Measurements from ENCODE around the gene MID1IP1.

Gene MID1IP1

DNA sequence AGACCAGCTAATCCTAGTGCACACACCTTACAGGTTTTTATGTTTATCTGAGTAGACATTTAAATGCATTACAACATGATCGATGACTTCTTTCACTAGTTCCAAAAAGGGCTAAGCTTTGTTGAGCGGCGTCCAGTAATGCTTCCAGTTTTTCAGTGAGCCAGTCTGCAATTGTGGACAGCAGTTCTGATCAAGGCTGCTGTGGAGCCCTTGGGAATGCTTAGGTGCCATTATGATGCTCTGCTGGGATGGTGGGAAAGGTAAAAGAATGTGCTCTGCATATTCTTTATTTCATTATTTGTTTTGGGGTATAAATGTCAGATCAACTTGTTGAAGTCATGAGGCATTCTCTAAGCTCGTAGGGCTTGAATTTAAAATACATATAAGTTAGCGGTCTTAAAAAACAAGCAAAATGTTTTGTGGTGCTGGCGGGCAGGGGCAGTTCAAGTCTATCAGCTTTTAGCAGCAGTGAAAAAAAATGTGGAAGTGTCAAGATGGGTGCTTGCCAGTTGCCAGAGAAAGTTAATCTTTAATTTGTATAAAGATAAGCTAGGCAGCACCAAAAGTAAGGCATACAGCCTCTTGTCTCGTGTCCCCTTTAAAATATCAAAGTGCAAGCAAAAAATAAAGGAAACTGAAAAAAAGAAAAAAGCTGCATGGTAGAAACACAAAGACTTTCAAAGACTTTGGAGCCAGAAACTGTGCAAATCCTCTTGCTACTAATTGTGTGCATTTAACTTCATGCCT lies 5.8 kb downstream of the MID1IP1 start:
- Histone ChIP-seq H3K4me2 (peak overlapping the region; percentile 60 to 89 (median 76)), H3K4me1 (peaks cover 29 to 45% (median 40%) of the 10 kb centered on the region in 10 experiments)

GRCh38 chrX:38807873-38808272 lies 6.6 kb downstream of the MID1IP1 start:
- H3K4me2 ChIP-seq = peak overlapping the region; percentile 60 to 89 (median 76); a peak in 21 of 22 replicates
- no peaks in the 10 kb centered on the region for H3K27me3 ChIP-seq
- TF ChIP-seq Cebpa-rat (IDR thresholded peaks at IDR 0.05) = no peak
- H3K9ac ChIP-seq = peak overlapping the region in 7 of 11 experiments; percentile 92 to 97 (median 95); a peak in 11 of 22 replicates
- H3K27ac ChIP-seq = peak overlapping the region in 9 of 11 experiments; percentile 47 to 97 (median 95); a peak in 17 of 22 replicates
- peak overlapping the region in 8 of 10 experiments; percentile 78 to 86 (median 84); a peak in 12 of 20 replicates for H3K4me3 ChIP-seq
- peaks cover 31 to 50% (median 44%) of the 10 kb centered on the region in 10 experiments for H3K4me1 ChIP-seq
- H3K36me3 ChIP-seq = peaks cover 9 to 21% (median 11%) of the 10 kb centered on the region in 11 experiments; a peak in 21 of 22 replicates
- H3K9me3 ChIP-seq (replicated peaks in 1 of 11) = peaks cover 13 to 26% (median 20%) of the 10 kb centered on the region in 11 experiments; a peak in 21 of 22 replicates
- H4K20me1 ChIP-seq = 0 out of 22 replicates have a peak, but pooled peaks cover 0 to 4% (median 0%) of the 10 kb centered on the region in 11 experiments

More for the DNA sequence above, 5.8 kb downstream of the MID1IP1 start:
- peak overlapping the region; percentile 87 to 97 (median 93); a peak in 21 of 22 replicates for H3K27ac ChIP-seq
- peak overlapping the region; percentile 77 to 86 (median 82) for H3K4me3 ChIP-seq
- no peaks in the 10 kb centered on the region for H3K27me3 ChIP-seq
- no peak for TF ChIP-seq Cebpa-rat (IDR thresholded peaks at IDR 0.05)
- peaks cover 9 to 21% (median 11%) of the 10 kb centered on the region in 11 experiments; a peak in 21 of 22 replicates for H3K36me3 ChIP-seq
- H3K9me3 ChIP-seq (replicated peaks in 1 of 11) = peaks cover 13 to 23% (median 20%) of the 10 kb centered on the region in 11 experiments; a peak in 21 of 22 replicates
- H4K20me1 ChIP-seq = 0 out of 22 replicates have a peak, but pooled peaks cover 0 to 4% (median 0%) of the 10 kb centered on the region in 11 experiments
- H3K9ac ChIP-seq = peak overlapping the region; percentile 87 to 97 (median 94)

- Histone ChIP-seq H3K9ac (no peak overlapping the region), H3K27me3 (no peaks in the 10 kb centered on the region), H3K4me1 (peaks cover 35 to 56% (median 49%) of the 10 kb centered on the region in 10 experiments), H3K9me3 (replicated peaks in 1 of 11) (peaks cover 0 to 11% (median 7%) of the 10 kb centered on the region in 11 experiments; a peak in 9 of 22 replicates), H3K4me2 (peak overlapping the region; percentile 34 to 66 (median 56)), H4K20me1 (no peaks in the 10 kb centered on the region), H3K36me3 (peaks cover 0 to 5% (median 0%) of the 10 kb centered on the region in 11 experiments; a peak in 6 of 22 replicates), H3K4me3 (no peak overlapping the region), H3K27ac (peak overlapping the region in 4 of 11 experiments; percentile 4 to 27 (median 12); a peak in 4 of 22 replicates)
- TF ChIP-seq Cebpa-rat (IDR thresholded peaks at IDR 0.05) = no peak
These were observed 10.4 kb downstream of the MID1IP1 start for GRCh38 chrX:38811515-38812243.

DNA sequence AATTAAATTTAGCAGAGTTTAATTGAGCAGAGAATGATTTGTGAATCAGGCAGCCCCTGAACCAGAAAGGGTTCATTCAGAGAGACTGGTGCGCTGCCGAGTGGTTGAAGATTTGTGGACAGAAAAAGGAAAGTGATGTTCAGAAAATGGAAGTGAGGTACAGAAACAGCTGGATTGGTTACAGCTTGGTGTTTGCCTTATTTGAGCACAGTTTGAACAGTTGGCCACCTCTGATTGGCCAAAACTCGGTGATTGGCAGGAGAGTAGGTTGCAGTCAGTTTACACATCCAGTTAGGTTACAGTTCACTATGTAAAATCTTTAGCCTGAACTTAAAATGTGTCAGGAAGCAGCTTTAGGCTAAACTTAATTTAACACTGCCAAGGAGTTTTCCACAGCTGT lies 14.9 kb downstream of the MID1IP1 start:
- no peak for TF ChIP-seq Cebpa-rat (IDR thresholded peaks at IDR 0.05)
- Histone ChIP-seq H3K4me3 (no peak overlapping the region), H3K9ac (no peak overlapping the region), H3K4me2 (peak overlapping the region in 10 of 11 experiments; percentile 52 to 75 (median 64); a peak in 9 of 22 replicates), H3K9me3 (replicated peaks in 1 of 11) (peaks cover 0 to 11% (median 7%) of the 10 kb centered on the region in 11 experiments; a peak in 9 of 22 replicates), H3K36me3 (no peaks in the 10 kb centered on the region), H4K20me1 (no peaks in the 10 kb centered on the region), H3K27ac (peak overlapping the region in 8 of 11 experiments; percentile 46 to 71 (median 61); a peak in 13 of 22 replicates), H3K4me1 (peaks cover 25 to 37% (median 30%) of the 10 kb centered on the region in 10 experiments), H3K27me3 (no peaks in the 10 kb centered on the region)

GRCh38 chrX:38817004-38817703 lies 15.9 kb downstream of the MID1IP1 start:
- H3K4me3 ChIP-seq = no peak overlapping the region
- H3K27me3 ChIP-seq = no peaks in the 10 kb centered on the region
- H3K4me1 ChIP-seq = peaks cover 16 to 27% (median 20%) of the 10 kb centered on the region in 10 experiments
- H3K9ac ChIP-seq = peak overlapping the region in 2 of 11 experiments; percentile 2 to 30; a peak in 2 of 22 replicates
- no peaks in the 10 kb centered on the region for H3K36me3 ChIP-seq
- H3K9me3 ChIP-seq (replicated peaks in 1 of 11) = peaks cover 0 to 11% (median 7%) of the 10 kb centered on the region in 11 experiments; a peak in 9 of 22 replicates
- peak overlapping the region; percentile 52 to 75 (median 64) for H3K4me2 ChIP-seq
- no peak for TF ChIP-seq Cebpa-rat (IDR thresholded peaks at IDR 0.05)
- peak overlapping the region in 10 of 11 experiments; percentile 9 to 71 (median 59); a peak in 16 of 22 replicates for H3K27ac ChIP-seq
- no peaks in the 10 kb centered on the region for H4K20me1 ChIP-seq

DNA sequence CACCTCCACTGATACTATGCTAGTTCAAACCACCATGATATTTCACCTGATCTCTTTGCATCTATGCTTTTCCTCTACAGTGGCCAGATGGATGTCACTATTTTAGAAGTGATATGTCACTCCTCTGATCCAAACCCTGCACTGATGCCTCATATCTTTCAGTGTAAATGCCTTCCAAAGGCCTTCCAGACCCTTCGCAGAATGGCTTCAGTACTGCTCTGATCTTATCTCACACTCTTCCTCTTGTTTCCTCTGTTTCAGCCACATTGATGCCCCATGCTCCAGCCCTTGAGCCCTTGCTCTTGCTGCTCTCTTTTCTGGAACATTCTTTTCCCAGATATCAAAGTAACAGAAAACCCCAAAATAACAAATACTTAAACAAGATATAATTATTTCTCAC lies 17.9 kb downstream of the MID1IP1 start:
- Histone ChIP-seq H3K36me3 (no peaks in the 10 kb centered on the region), H3K9me3 (replicated peaks in 1 of 11) (peaks cover 0 to 6% (median 0%) of the 10 kb centered on the region in 11 experiments; a peak in 6 of 22 replicates), H3K9ac (no peak overlapping the region), H4K20me1 (no peaks in the 10 kb centered on the region), H3K27me3 (no peaks in the 10 kb centered on the region), H3K4me2 (no peak overlapping the region), H3K4me1 (peaks cover 14 to 26% (median 17%) of the 10 kb centered on the region in 10 experiments), H3K27ac (no peak overlapping the region), H3K4me3 (no peak overlapping the region)
- TF ChIP-seq Cebpa-rat (IDR thresholded peaks at IDR 0.05) = no peak

- no peak overlapping the region for H3K27ac ChIP-seq
- no peaks in the 10 kb centered on the region for H4K20me1 ChIP-seq
- H3K27me3 ChIP-seq = no peaks in the 10 kb centered on the region
- peaks cover 14 to 26% (median 17%) of the 10 kb centered on the region in 10 experiments for H3K4me1 ChIP-seq
- TF ChIP-seq Cebpa-rat (IDR thresholded peaks at IDR 0.05) = no peak
- H3K9me3 ChIP-seq (replicated peaks in 1 of 11) = peaks cover 0 to 4% (median 0%) of the 10 kb centered on the region in 11 experiments; a peak in 1 of 22 replicates
- no peak overlapping the region for H3K9ac ChIP-seq
- no peaks in the 10 kb centered on the region for H3K36me3 ChIP-seq
- H3K4me3 ChIP-seq = no peak overlapping the region
- H3K4me2 ChIP-seq = no peak overlapping the region
These were observed 18.4 kb downstream of the MID1IP1 start for GRCh38 chrX:38819709-38820108.

DNA sequence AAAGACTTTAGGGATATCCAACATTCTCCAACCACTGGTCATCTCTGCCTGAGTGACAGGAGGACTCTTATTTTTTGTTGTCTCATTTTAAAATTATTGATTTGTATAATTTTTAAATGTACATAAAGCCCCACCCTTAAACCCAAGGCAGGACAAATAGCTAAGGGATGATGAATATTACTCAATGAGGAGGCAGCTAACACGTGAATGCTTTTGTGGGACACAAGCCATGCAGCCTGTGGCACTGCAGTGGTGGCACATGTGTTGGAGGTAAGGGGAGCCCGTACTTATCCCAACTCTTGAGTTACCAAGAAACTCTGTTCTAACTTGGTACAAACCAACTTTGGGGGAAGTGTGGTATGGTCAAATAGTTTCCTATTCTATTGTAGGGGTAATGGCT lies 19.5 kb downstream of the MID1IP1 start:
- no peaks in the 10 kb centered on the region for H3K36me3 ChIP-seq
- H3K4me3 ChIP-seq = no peak overlapping the region
- H3K27me3 ChIP-seq = no peaks in the 10 kb centered on the region
- peaks cover 14 to 26% (median 17%) of the 10 kb centered on the region in 10 experiments for H3K4me1 ChIP-seq
- H3K9ac ChIP-seq = no peak overlapping the region
- no peak overlapping the region for H3K27ac ChIP-seq
- TF ChIP-seq Cebpa-rat (IDR thresholded peaks at IDR 0.05) = no peak
- peaks cover 0 to 4% (median 0%) of the 10 kb centered on the region in 11 experiments; a peak in 1 of 22 replicates for H3K9me3 ChIP-seq (replicated peaks in 1 of 11)
- no peaks in the 10 kb centered on the region for H4K20me1 ChIP-seq
- no peak overlapping the region for H3K4me2 ChIP-seq

Measured in BLaER1 treated with 17β-estradiol and CSF1 and Interleukin-3, amounts not matched to agents 10 nM and 100 nM (cell line).